K562 (cell line): ENCODE results near the gene TARS1. TPM values are rescaled to one million over a fixed set of nuclear protein-coding genes. Genes with fewer than 3 reads are reported as not detected.
A peak's percentile ranks its signal among the peaks of the same experiment; 100 is the strongest.

ENCODE experiments used
- ATAC-seq: fragments of 200-7000 bp; cut with Tn5 transposase; 3 replicates; pipeline ENCODE4 v1.9.1; 2020; ENCODE audit warnings: moderate library complexity
- BruUV-seq: library from RNA; stranded (reverse); fragments of 400-500 nt; replicated peaks from 2 replicates; lab custom pipeline; 2021; lab: Mats Ljungman, UMichigan
- CTCF ChIA-PET: fragments of 300-600 bp; formaldehyde crosslinking; extraction: SDS; loops from one replicate; lab custom pipeline; 2021; ENCODE audit warnings: low intra/inter-chr PET ratio; lab: Yijun Ruan, JAX
- POLR2A ChIA-PET: fragments of 300-600, 350-650 bp; sonication (Branson Sonifier 250); formaldehyde crosslinking; extraction: SDS; loops from one replicate; lab custom pipeline; 2021; ENCODE audit warnings: antibody characterized with exemption, inconsistent platforms; lab: Yijun Ruan, JAX
- DNase-seq, 4 experiments: peaks; one replicate each; pipeline versions ENCODE4 v3.0.0 to v3.0.0-alpha.2; 2011 to 2018; ENCODE audit warnings: low spot score in 3 of 4, mixed read lengths in 3 of 4; ENCODE audit errors: extremely low read depth in 1 of 4
- FAIRE-seq: peaks from 2 replicates; lab custom pipeline; 2011; peaks lifted over from hg19 to GRCh38; lab: Jason Lieb, UNC
- H2AFZ ChIP-seq: 2 replicates; pipeline ENCODE4 v1.6.0; 2011; ENCODE audit warnings: low read depth, low read length, control low read depth, inconsistent platforms
- H3K27ac ChIP-seq: fragments of 200-600 bp; 3 replicates; pipeline ENCODE4 v1.8.0; 2011; ENCODE audit warnings: low read depth, mild to moderate bottlenecking, control low read depth, inconsistent platforms, low read length, moderate library complexity, mixed read lengths; ENCODE audit errors: extremely low read depth
- H3K27me3 ChIP-seq, 2 experiments: fragments of 300-600 bp in 1 of 2; 2 replicates in 1 of 2; 3 replicates in 1 of 2; pipeline versions ENCODE4 v1.6.0 to v1.8.0; 2011; ENCODE audit warnings: inconsistent platforms in 2 of 2, low read length in 2 of 2, mild to moderate bottlenecking in 1 of 2, mixed read lengths in 1 of 2, moderate library complexity in 1 of 2; ENCODE audit not compliant: control insufficient read depth in 2 of 2, insufficient read depth in 2 of 2
- H3K36me3 ChIP-seq: fragments of 300-600 bp; 3 replicates; pipeline ENCODE4 v1.8.0; 2011; ENCODE audit warnings: mild to moderate bottlenecking, low read length, inconsistent platforms; ENCODE audit not compliant: control insufficient read depth, insufficient read depth
- H3K4me1 ChIP-seq, 2 experiments: fragments of 200-600 bp in 1 of 2; replicated peaks in 1 of 2; 2 replicates in 1 of 2; 3 replicates in 1 of 2; pipeline versions ENCODE4 v1.5.1 to v1.8.0; 2011; ENCODE audit warnings: inconsistent platforms in 2 of 2, low read length in 2 of 2, mild to moderate bottlenecking in 1 of 2, mixed read lengths in 1 of 2, moderate library complexity in 1 of 2; ENCODE audit not compliant: control insufficient read depth in 2 of 2, insufficient read depth in 2 of 2
- H3K4me2 ChIP-seq: 2 replicates; pipeline ENCODE4 v1.6.1; 2011; ENCODE audit warnings: low read length, control low read depth, inconsistent platforms, mixed read lengths; ENCODE audit not compliant: insufficient read depth
- H3K4me3 ChIP-seq: fragments of 200-600 bp; sonication (generic), shearing (Covaris generic); 2 replicates; pipeline ENCODE4 v1.5.1; 2016; ENCODE audit warnings: control low read depth, inconsistent platforms
- H3K79me2 ChIP-seq: fragments of 200-600 bp; 3 replicates; pipeline ENCODE4 v1.8.0; 2011; ENCODE audit warnings: low read length, inconsistent platforms; ENCODE audit not compliant: control insufficient read depth, insufficient read depth
- H3K9ac ChIP-seq, 2 experiments: 2 replicates each; pipeline versions ENCODE4 v1.6.0 to v1.6.1; 2011; ENCODE audit warnings: low read depth in 2 of 2, low read length in 2 of 2, control low read depth in 1 of 2, inconsistent platforms in 1 of 2, mild to moderate bottlenecking in 1 of 2, mixed read lengths in 1 of 2; ENCODE audit not compliant: insufficient read depth in 1 of 2
- H3K9me1 ChIP-seq: one replicate; pipeline ENCODE4 v1.6.0; 2011; ENCODE audit warnings: inconsistent platforms, mild to moderate bottlenecking, low read length, moderate library complexity; ENCODE audit not compliant: control insufficient read depth, insufficient read depth
- H3K9me3 ChIP-seq: replicated peaks from 2 replicates; pipeline ENCODE4 v1.5.1; 2011; ENCODE audit warnings: low read depth, low read length, inconsistent platforms; ENCODE audit not compliant: control insufficient read depth, insufficient read depth
- H4K20me1 ChIP-seq: replicated peaks from 2 replicates; pipeline ENCODE4 v1.6.1; 2011; ENCODE audit warnings: low read length, inconsistent platforms, mixed read lengths; ENCODE audit not compliant: control insufficient read depth, insufficient read depth
- BCOR ChIP-seq: fragments of 450-650 bp; IDR thresholded peaks from 2 replicates; pipeline ENCODE4 v1.6.1; 2016
- CBFA2T3 ChIP-seq: fragments of 450-650 bp; IDR thresholded peaks from 2 replicates; pipeline ENCODE4 v1.6.1; 2017
- GABPB1 ChIP-seq: sonication (generic); formaldehyde crosslinking; IDR thresholded peaks from 2 replicates; pipeline ENCODE4 v1.8.0; 2022; ENCODE audit warnings: mild to moderate bottlenecking, missing genetic modification reagents
- HNRNPK ChIP-seq: fragments of 200-400 bp; formaldehyde crosslinking; IDR thresholded peaks from one replicate; pipeline ENCODE4 v1.6.1; 2018; ENCODE audit warnings: mild to moderate bottlenecking, low read depth, low read length; ENCODE audit not compliant: poor library complexity, severe bottlenecking
- KDM5B ChIP-seq: fragments of 200-600 bp; sonication (generic); IDR thresholded peaks from 2 replicates; pipeline ENCODE4 v1.6.1; 2012; ENCODE audit warnings: low read depth, mild to moderate bottlenecking, moderate library complexity, low read length, control low read depth, inconsistent platforms; ENCODE audit not compliant: insufficient replicate concordance
- MEF2D ChIP-seq: conservative IDR thresholded peaks from 2 replicates; pipeline ENCODE4 v1.6.1; 2016; ENCODE audit warnings: low read depth, missing genetic modification characterization, missing compliant biosample characterization
- NCOA2 ChIP-seq, 2 experiments: fragments of 450-650 bp; IDR thresholded peaks; 2 replicates each; pipeline ENCODE4 v1.6.1; 2018; ENCODE audit warnings: mild to moderate bottlenecking in 2 of 2, moderate library complexity in 1 of 2; ENCODE audit not compliant: partially characterized antibody in 2 of 2
- NEUROD1 ChIP-seq: fragments of 150-350 bp; IDR thresholded peaks from 2 replicates; pipeline ENCODE4 v1.6.1; 2014; ENCODE audit warnings: borderline replicate concordance, low read length, low read depth; ENCODE audit not compliant: partially characterized antibody
- NFE2 ChIP-seq: IDR thresholded peaks from 2 replicates; pipeline ENCODE4 v1.6.1; 2014; ENCODE audit warnings: antibody characterized with exemption, low read depth
- NFXL1 ChIP-seq: fragments of 450-650 bp; formaldehyde crosslinking; IDR thresholded peaks from 2 replicates; pipeline ENCODE4 v1.4.0; 2021; ENCODE audit warnings: mild to moderate bottlenecking
- POLR2A ChIP-seq: fragments of 450-650 bp; conservative IDR thresholded peaks from 2 replicates; pipeline ENCODE4 v1.6.1; 2016
- RBM39 ChIP-seq: fragments of 200-400 bp; formaldehyde crosslinking; optimal IDR thresholded peaks from 2 replicates; pipeline ENCODE3; 2018; ENCODE audit warnings: low read depth, low read length
- SNIP1 ChIP-seq: fragments of 450-650 bp; IDR thresholded peaks from 2 replicates; pipeline ENCODE4 v1.7.1; 2017; ENCODE audit warnings: low read depth, mild to moderate bottlenecking
- SRSF3 ChIP-seq: fragments of 200-400 bp; formaldehyde crosslinking; IDR thresholded peaks from 2 replicates; pipeline ENCODE4 v1.6.1; 2016; ENCODE audit warnings: mild to moderate bottlenecking, low read length, moderate library complexity; ENCODE audit not compliant: insufficient read depth
- YY1 ChIP-seq, 3 experiments: IDR thresholded peaks; 2 replicates each; pipeline ENCODE4 v1.6.1; 2011; ENCODE audit warnings: low read length in 2 of 3, mild to moderate bottlenecking in 2 of 3, moderate library complexity in 2 of 3, borderline replicate concordance in 1 of 3, control low read depth in 1 of 3, low read depth in 1 of 3; ENCODE audit not compliant: insufficient read depth in 3 of 3, insufficient replicate concordance in 2 of 3, control insufficient read depth in 1 of 3, insufficient read length in 1 of 3; ENCODE audit errors: extremely low read depth in 1 of 3
- ZBED1 ChIP-seq: IDR thresholded peaks from 2 replicates; pipeline ENCODE4 v1.6.1; 2014
- ZNF253 ChIP-seq: fragments of 250-450 bp; sonication (Bioruptor Pico); conservative IDR thresholded peaks from 2 replicates; pipeline ENCODE4 v1.6.1; 2021; ENCODE audit warnings: mild to moderate bottlenecking
- WGBS: fragments of 100-300 bp; shearing (Covaris generic); methylation state at CpG from one replicate; pipeline ENCODE4 v1.1.6; 2016; ENCODE audit warnings: low coverage, mixed read lengths; ENCODE audit not compliant: insufficient coverage; ENCODE audit errors: missing lambda C conversion rate; 5-methylcytosine and 5-hydroxymethylcytosine counted together
- in situ Hi-C: fragments of 300-500 bp; cut with MboI; formaldehyde crosslinking; loops from 4 replicates; pipeline ENCODE4 v1.15.0; 2018; ENCODE audit warnings: inconsistent platforms, mixed read lengths
- intact Hi-C: fragments of 100-400 bp; cut with micrococcal nuclease; formaldehyde crosslinking; loops from 2 replicates; pipeline ENCODE4 v1.14.2; 2022
- polyA plus RNA-seq, 8 experiments: library from polyadenylated mRNA; depleted of rRNA in 4 of 8; stranded (reverse) in 5 of 8; unstranded in 3 of 8; fragments of >200 nt; fragmentation: Nextera tagmentation in 2 of 8; fragmentation: Illumina TruSeq in 1 of 8; extraction: Ambion mirVana in 2 of 8; extraction: Trizol in 1 of 8; gene quantifications; 2 replicates each; pipeline versions ENCODE4 v1.2.1 to v1.2.3, GENCODE V29; 2011 to 2014; ENCODE audit warnings: inconsistent platforms in 1 of 8, missing spikeins in 1 of 8
- total RNA-seq, 7 experiments: library from RNA; depleted of rRNA in 6 of 7; stranded (reverse); fragments of >200 nt in 6 of 7; fragmentation: Illumina TruSeq in 2 of 7; extraction: Trizol in 2 of 7; gene quantifications; 2 replicates each; pipeline versions ENCODE4 v1.2.1 to v1.2.3, GENCODE V29; 2011 to 2021; ENCODE audit warnings: low replicate concordance in 1 of 7
- TF ChIP-seq, protein P1 (sequence below): sonication (generic); formaldehyde crosslinking; IDR thresholded peaks from 2 replicates; pipeline ENCODE4 v1.8.0; 2022; ENCODE audit warnings: mild to moderate bottlenecking, missing genetic modification reagents
- TF ChIP-seq, protein P2 (sequence below): fragments of 250-450 bp; sonication (Bioruptor Pico); IDR thresholded peaks from 2 replicates; pipeline ENCODE4 v1.8.0; 2022; ENCODE audit warnings: inconsistent platforms

TARS1 gene
- total and polyA plus RNA-seq, 9 of the 15 experiments (the other 6 are each of a cell fraction or from before 2014, with no cell fraction given) = 263 to 518 (median 439) TPM

DNA sequence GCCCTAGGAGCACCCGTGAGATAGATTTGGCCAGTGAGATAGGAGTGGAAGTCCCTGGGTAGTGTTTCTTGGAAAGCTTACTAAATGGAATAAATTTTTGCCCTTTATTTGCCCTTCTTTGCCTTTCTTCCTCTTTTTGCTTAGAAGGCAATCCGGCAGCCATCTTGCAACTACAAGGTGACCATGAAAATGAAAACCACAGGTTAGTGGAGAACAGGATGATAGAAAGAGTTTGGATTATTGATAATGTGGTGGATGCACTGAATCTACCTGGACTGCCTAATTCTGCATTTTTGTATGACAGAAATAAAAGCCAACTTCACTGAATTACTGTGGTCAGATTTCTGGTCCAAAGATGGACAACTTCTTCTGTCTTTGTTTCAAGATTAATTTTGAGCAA is 33.2 kb downstream of the TARS1 start:
- Histone ChIP-seq H3K36me3 (peaks cover 88% of the 10 kb centered on the region), H3K9me1 (no peaks in the 10 kb centered on the region), H3K9me3 (peaks cover 6% of the 10 kb centered on the region), H3K9ac (no peak overlapping the region), H3K27ac (peak overlapping the region; percentile 11; the same call in 2 of the 3 replicates), H3K4me2 (no peak overlapping the region), H3K79me2 (no peaks in the 10 kb centered on the region), H3K27me3 (no peaks in the 10 kb centered on the region), H3K4me1 (peaks cover 0 to 19% of the 10 kb centered on the region in 2 experiments; a peak in 2 of 5 replicates), H3K4me3 (no peak overlapping the region), H2AFZ (no peak overlapping the region), H4K20me1 (no peaks in the 10 kb centered on the region)
- no TSS peak for BruUV-seq
- DNase-seq (no peak), FAIRE-seq (no peak), ATAC-seq (no peak)
- in situ Hi-C loops = loop anchor here (25.0 kb wide), 2 partner anchors 713 to 1438 kb away; partner anchors contain the start of genes BRIX1 and RAD1
- ChIA-PET CTCF (no interaction called here), POLR2A (no interaction called here)
- WGBS = 74% methylated on average over 2 of the region's 2 CpGs
- intact Hi-C loops = loop anchor here (2.0 kb wide), 1 partner anchor 33 kb away; the partner anchor contains the start of gene TARS1
- TF ChIP-seq NFE2 (no peak), ZNF253 (CRISPR knock-in tag) (no peak), GABPB1 (CRISPR knock-in tag) (no peak), SRSF3 (no peak), POLR2A (no peak), NEUROD1 (no peak), CBFA2T3 (no peak), RBM39 (no peak), KDM5B (no peak), HNRNPK (no peak), YY1 (IDR thresholded peaks at IDR 0.05; ENCODE audit: borderline replicate concordance in 1 of 3, control insufficient read depth in 1 of 3, extremely low read depth in 1 of 3, insufficient read depth in 3 of 3, insufficient read length in 1 of 3, insufficient replicate concordance in 2 of 3, low read depth in 1 of 3, low read length in 2 of 3) (peak in 1 of 3 experiments; percentile 56), NFXL1 (CRISPR knock-in tag) (no peak), SNIP1 (no peak), MEF2D (tag) (peak; percentile 62; the same call in 1 of the 2 replicates), BCOR (no peak), NCOA2 (IDR thresholded peaks at IDR 0.05; ENCODE audit: partially characterized antibody in 2 of 2) (no peak), ZBED1 (no peak)
- TF ChIP-seq, protein P1, sequence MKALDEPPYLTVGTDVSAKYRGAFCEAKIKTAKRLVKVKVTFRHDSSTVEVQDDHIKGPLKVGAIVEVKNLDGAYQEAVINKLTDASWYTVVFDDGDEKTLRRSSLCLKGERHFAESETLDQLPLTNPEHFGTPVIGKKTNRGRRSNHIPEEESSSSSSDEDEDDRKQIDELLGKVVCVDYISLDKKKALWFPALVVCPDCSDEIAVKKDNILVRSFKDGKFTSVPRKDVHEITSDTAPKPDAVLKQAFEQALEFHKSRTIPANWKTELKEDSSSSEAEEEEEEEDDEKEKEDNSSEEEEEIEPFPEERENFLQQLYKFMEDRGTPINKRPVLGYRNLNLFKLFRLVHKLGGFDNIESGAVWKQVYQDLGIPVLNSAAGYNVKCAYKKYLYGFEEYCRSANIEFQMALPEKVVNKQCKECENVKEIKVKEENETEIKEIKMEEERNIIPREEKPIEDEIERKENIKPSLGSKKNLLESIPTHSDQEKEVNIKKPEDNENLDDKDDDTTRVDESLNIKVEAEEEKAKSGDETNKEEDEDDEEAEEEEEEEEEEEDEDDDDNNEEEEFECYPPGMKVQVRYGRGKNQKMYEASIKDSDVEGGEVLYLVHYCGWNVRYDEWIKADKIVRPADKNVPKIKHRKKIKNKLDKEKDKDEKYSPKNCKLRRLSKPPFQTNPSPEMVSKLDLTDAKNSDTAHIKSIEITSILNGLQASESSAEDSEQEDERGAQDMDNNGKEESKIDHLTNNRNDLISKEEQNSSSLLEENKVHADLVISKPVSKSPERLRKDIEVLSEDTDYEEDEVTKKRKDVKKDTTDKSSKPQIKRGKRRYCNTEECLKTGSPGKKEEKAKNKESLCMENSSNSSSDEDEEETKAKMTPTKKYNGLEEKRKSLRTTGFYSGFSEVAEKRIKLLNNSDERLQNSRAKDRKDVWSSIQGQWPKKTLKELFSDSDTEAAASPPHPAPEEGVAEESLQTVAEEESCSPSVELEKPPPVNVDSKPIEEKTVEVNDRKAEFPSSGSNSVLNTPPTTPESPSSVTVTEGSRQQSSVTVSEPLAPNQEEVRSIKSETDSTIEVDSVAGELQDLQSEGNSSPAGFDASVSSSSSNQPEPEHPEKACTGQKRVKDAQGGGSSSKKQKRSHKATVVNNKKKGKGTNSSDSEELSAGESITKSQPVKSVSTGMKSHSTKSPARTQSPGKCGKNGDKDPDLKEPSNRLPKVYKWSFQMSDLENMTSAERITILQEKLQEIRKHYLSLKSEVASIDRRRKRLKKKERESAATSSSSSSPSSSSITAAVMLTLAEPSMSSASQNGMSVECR (CRISPR knock-in tag) = no peak
- TF ChIP-seq, protein P2, sequence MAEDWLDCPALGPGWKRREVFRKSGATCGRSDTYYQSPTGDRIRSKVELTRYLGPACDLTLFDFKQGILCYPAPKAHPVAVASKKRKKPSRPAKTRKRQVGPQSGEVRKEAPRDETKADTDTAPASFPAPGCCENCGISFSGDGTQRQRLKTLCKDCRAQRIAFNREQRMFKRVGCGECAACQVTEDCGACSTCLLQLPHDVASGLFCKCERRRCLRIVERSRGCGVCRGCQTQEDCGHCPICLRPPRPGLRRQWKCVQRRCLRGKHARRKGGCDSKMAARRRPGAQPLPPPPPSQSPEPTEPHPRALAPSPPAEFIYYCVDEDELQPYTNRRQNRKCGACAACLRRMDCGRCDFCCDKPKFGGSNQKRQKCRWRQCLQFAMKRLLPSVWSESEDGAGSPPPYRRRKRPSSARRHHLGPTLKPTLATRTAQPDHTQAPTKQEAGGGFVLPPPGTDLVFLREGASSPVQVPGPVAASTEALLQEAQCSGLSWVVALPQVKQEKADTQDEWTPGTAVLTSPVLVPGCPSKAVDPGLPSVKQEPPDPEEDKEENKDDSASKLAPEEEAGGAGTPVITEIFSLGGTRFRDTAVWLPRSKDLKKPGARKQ (CRISPR knock-in tag) = no peak
